Thymus (tissue), 14 donors: ENCODE measurements around the gene DBET. TPM values are rescaled to one million over a fixed set of nuclear protein-coding genes. Genes with fewer than 3 reads are reported as not detected.
"Not testable (repeated sequence)": the region's sequence is repeated elsewhere in the genome, so short reads cannot be mapped to it uniquely, and the experiment has no call there.

Experiments
- DNase-seq, 9 donors: peaks; one replicate each; pipeline ENCODE4 v3.0.0-alpha.2; 2013; ENCODE audit warnings: low spot score in 9 of 9, low read depth in 6 of 9, missing footprints in 1 of 9
- H3K27ac ChIP-seq, 2 donors: one replicate each; pipeline ENCODE4 v1.5.1; 2013; ENCODE audit warnings: control low read depth in 1 of 2, low read depth in 1 of 2, low read length in 1 of 2, mild to moderate bottlenecking in 1 of 2, moderate library complexity in 1 of 2
- H3K27me3 ChIP-seq, 2 donors: one replicate each; pipeline ENCODE4 v1.5.1; 2013; ENCODE audit warnings: low read length in 1 of 2; ENCODE audit not compliant: control insufficient read depth in 2 of 2, insufficient read depth in 1 of 2
- H3K36me3 ChIP-seq, 2 donors: one replicate each; pipeline ENCODE4 v1.5.1; 2013; ENCODE audit warnings: low read length in 1 of 2, mild to moderate bottlenecking in 1 of 2, moderate library complexity in 1 of 2; ENCODE audit not compliant: control insufficient read depth in 2 of 2, insufficient read depth in 2 of 2
- H3K4me1 ChIP-seq, 2 donors: one replicate each; pipeline ENCODE4 v1.5.1; 2013; ENCODE audit warnings: low read length in 2 of 2; ENCODE audit not compliant: control insufficient read depth in 2 of 2, insufficient read depth in 2 of 2
- H3K4me3 ChIP-seq, 2 donors: one replicate each; pipeline ENCODE4 v1.5.1; 2013; ENCODE audit warnings: low read length in 2 of 2, control low read depth in 1 of 2, mild to moderate bottlenecking in 1 of 2
- H3K9me3 ChIP-seq, 2 donors: one replicate each; pipeline ENCODE4 v1.5.1; 2013; ENCODE audit warnings: low read length in 1 of 2, mild to moderate bottlenecking in 1 of 2; ENCODE audit not compliant: control insufficient read depth in 2 of 2, insufficient read depth in 1 of 2
- WGBS: extraction: QIAGEN DNeasy Blood & Tissue Kit; methylation state at CpG from one replicate; pipeline ENCODE4 v1.1.7; 2013; 5-methylcytosine and 5-hydroxymethylcytosine counted together
- long read RNA-seq, 10 donors: transcript quantifications; one replicate each; lab custom pipeline, GENCODE V29; 2026
- polyA plus RNA-seq: library from polyadenylated mRNA; stranded (reverse); fragments of 200-250 nt; gene quantifications from one replicate; pipeline ENCODE4 v1.2.3, GENCODE V29; 2013
- total RNA-seq: library from RNA; stranded (reverse); fragments of 120-200 nt; gene quantifications from one replicate; pipeline ENCODE4 v1.2.4, GENCODE V29; 2013
- donor health status: healthy.

The DBET gene
- not detected for total RNA-seq
- polyA plus RNA-seq = not detected
- long read RNA-seq, donor 1 = 0 reads
- long read RNA-seq, donor 2 = 0 reads
- long read RNA-seq, donor 3 = 0 reads
- long read RNA-seq, donor 4 = 0 reads
- long read RNA-seq, donor 5 = 0 reads
- long read RNA-seq, donor 6 = 0 reads
- long read RNA-seq, donor 7 = 0 reads
- long read RNA-seq, donor 8 = 0 reads
- long read RNA-seq, donor 9 = 0 reads
- long read RNA-seq, donor 10 = 0 reads

- not testable (repeated sequence) for H3K9me3 ChIP-seq, H3K4me3 ChIP-seq, H3K4me1 ChIP-seq, H3K36me3 ChIP-seq, DNase-seq, H3K27ac ChIP-seq, H3K27me3 ChIP-seq
- no CpG with 5 or more reads among the region's 2 CpGs for WGBS
These were observed at the start of gene DBET for GRCh38 chr4:190064342-190064741. Gene DBET (plus strand): TSS chr4:190064502.

DNA sequence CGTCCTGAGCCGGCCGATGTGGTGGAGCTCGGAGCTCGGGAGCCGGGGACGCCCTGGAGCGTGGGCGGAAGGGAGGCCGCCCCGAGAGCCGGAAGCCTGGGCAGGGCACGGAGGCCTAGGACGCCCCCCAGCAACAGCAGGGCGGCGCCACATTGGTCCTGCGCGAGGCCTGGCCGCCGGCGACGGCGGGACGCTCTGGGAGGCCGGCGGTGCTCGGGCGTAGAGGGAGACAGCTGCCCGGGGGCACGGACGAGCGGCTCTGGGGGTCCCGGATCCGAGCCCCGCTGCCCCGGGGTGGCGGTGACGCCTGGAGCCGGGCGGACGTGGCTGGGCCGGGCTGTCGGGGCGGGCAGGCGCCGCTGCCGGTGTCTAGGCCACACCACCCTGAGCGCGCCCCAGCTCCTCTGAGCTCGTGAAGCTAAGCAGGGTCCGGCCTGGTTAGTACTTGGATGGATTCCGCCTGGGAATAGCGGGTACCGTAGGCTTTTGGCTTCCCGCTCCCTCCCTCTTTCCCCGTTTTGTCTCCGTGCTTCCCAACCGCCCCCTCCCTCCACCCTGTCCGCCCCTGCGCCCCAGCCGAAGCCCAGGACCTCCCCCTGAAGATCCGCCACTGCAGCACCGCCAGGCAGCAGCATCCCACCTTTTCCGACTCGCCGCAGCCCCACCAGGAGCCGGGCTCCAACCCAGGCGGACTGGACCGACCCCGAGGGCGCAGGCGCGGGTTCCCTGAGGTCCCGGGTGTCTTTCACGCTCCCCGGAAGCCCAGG is 49.3 kb upstream of the DBET start:
- no peak overlapping the region for H3K27ac ChIP-seq
- no peaks in the 10 kb centered on the region for H3K36me3 ChIP-seq
- H3K4me1 ChIP-seq = no peaks in the 10 kb centered on the region
- H3K9me3 ChIP-seq = peaks cover 3 to 11% of the 10 kb centered on the region in 2 donors
- peaks cover 44 to 69% of the 10 kb centered on the region in 2 donors for H3K27me3 ChIP-seq
- no peak for DNase-seq
- WGBS = 13% methylated on average over 76 of the region's 76 CpGs
- H3K4me3 ChIP-seq = no peak overlapping the region

DNA sequence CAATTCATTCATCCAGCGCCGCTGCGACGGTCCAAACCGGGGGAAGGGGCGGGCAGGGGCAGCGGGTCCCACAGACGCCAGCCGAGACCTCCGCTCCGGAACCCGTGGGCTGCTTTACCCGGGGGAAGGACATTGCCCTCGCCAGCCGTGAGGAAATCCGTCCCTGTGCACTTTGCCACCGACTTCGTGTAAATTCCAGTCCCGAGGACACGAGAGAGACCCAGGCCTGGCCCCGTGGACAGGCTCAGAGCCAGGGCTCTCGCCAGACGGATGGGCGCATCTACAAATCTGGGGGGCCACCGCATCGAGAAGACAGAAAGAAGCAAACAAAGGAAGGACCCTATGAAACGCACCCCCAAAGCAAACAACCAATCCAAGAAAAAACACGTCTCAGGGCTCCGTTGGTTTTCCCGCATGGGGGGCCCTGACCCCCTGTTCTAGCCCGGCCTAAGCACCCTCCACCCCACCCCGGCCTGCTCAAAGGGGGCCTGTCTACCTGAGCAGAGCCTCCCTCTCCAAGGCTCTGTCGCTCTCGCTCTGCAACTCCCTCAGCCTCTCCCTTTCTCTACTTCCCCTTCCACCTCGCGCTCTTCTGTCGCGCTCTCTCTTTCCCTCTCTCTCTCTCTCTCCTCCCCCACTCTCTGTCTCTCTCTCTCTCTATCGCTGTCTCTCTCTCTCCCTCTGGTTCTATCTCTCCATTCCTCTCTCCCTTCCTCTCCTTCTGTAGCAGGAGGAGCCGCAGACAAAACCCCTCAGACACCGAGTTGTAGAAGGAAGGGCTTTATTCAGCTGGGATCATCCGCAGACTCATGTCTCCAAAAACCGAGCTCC is 48.5 kb upstream of the DBET start:
- no peak for DNase-seq
- Histone ChIP-seq H3K36me3 (no peaks in the 10 kb centered on the region), H3K27me3 (peaks cover 51 to 77% of the 10 kb centered on the region in 2 donors), H3K4me1 (no peaks in the 10 kb centered on the region), H3K4me3 (no peak overlapping the region), H3K9me3 (peaks cover 3 to 12% of the 10 kb centered on the region in 2 donors), H3K27ac (no peak overlapping the region)
- 10% methylated on average over 43 of the region's 43 CpGs for WGBS

DNA sequence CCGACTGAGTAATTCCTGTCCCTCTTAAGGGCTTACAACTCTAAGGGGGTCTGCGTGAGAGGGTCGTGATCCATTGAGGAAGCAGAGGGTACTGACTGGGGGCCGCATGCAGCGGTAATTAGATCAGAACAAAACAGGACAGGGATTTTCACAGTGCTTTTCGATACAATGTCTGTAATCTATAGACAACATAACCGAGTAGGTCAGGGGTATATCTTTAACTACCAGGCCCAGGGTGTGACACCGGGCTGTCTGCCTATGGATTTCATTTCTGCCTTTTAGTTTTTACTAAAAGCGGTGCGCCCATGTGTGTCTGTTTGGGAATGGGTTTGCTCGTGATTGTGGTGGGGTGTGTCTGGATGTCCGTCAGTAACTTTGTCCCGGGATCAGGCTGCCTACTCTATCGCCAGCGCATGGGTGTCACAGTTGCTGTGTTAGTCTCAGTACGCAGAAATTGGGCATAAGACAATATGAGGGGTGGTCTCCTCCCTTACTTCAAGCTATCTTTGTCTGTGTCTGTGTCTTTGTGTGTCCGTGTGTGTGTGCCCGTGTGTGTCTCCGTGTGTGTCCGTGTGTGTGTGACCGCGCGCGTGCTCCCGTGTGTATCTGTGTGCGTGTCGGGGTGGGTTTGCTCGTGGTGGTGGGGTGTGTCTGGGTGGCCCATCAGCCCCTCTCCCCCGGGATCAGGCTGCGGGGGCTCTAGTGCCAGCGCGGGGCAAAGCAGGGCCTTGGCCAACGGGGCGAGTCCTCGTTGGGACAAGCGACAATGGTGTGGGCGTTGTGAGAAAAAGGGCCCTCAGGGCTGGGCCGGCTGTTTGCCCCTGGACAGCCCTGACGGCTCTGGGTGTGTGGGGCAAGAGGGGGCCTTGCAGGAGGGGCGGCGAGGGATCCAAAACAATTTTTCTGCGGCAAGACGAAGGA is 47.7 kb upstream of the DBET start:
- Histone ChIP-seq H3K27me3 (peaks cover 58 to 84% of the 10 kb centered on the region in 2 donors), H3K27ac (no peak overlapping the region), H3K9me3 (peaks cover 4 to 15% of the 10 kb centered on the region in 2 donors), H3K4me3 (no peak overlapping the region), H3K4me1 (no peaks in the 10 kb centered on the region), H3K36me3 (no peaks in the 10 kb centered on the region)
- 23% methylated on average over 43 of the region's 43 CpGs for WGBS
- DNase-seq = no peak

GRCh38 chr4:190017357-190018200 is 46.7 kb upstream of the DBET start:
- H3K4me1 ChIP-seq = no peaks in the 10 kb centered on the region
- 8% methylated on average over 62 of the region's 62 CpGs for WGBS
- H3K9me3 ChIP-seq = peaks cover 6 to 15% of the 10 kb centered on the region in 2 donors
- peaks cover 58 to 81% of the 10 kb centered on the region in 2 donors for H3K27me3 ChIP-seq
- H3K4me3 ChIP-seq = no peak overlapping the region
- H3K27ac ChIP-seq = no peak overlapping the region
- no peaks in the 10 kb centered on the region for H3K36me3 ChIP-seq
- DNase-seq = no peak

- Histone ChIP-seq H3K4me1 (no peaks in the 10 kb centered on the region), H3K27me3 (peaks cover 58 to 79% of the 10 kb centered on the region in 2 donors), H3K27ac (no peak overlapping the region), H3K9me3 (peaks cover 6 to 15% of the 10 kb centered on the region in 2 donors), H3K36me3 (no peaks in the 10 kb centered on the region), H3K4me3 (no peak overlapping the region)
- whole genome bisulfite sequencing = 11% methylated on average over 38 of the region's 38 CpGs
- no peak for DNase-seq
These were observed 45.9 kb upstream of the DBET start for GRCh38 chr4:190018201-190018920.

DNA sequence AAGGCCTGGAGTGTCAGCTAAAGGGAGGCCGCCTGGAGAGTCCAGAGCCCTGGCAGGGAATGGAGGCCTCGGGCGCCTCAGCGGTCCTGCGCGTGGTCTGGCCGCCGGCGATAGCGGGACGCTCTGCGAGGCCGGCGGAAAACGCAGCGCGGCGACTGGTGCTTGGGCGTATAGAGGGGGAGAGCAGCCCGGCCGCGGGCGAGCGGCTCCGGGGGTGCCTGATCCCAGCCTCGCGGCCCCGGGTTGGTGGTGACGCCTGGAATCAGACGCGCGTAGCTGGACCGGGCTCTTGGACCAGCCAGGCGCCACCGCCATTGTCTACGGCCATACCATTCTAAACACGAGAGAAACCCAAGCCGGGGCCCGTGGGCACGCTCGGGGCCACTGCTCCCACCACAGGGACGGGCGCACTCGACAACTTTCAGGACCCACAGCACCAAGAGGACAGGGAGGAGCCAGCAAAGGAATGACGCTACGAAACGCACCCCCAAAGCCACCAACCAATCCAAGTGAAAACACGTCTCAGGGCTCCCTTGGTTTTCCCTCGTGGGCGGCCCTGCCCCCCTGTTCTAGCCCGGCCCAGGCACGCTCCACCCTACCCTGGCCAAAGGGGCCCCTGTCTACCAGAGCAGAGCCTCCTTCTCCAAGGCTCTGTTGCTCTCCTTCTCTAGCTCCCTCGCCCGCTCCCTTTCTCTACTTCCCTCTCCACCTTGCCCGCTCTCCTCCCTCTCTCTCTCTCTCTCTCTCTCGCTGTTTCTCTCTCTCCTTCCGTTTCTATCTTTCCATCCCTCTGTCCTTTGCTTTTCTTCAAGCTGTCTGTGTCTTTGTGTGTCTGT is 45.1 kb upstream of the DBET start:
- H3K36me3 ChIP-seq = no peaks in the 10 kb centered on the region
- H3K4me3 ChIP-seq = no peak overlapping the region
- no peaks in the 10 kb centered on the region for H3K4me1 ChIP-seq
- no peak overlapping the region for H3K27ac ChIP-seq
- H3K27me3 ChIP-seq = peaks cover 58 to 81% of the 10 kb centered on the region in 2 donors
- DNase-seq = no peak
- 11% methylated on average over 57 of the region's 57 CpGs for WGBS
- peaks cover 6 to 15% of the 10 kb centered on the region in 2 donors for H3K9me3 ChIP-seq
